Stimulated activated CD4-positive, alpha-beta T cell treated with anti-CD3 and anti-CD28 coated beads, Interleukin-15, amount 100 ng/mL, for 1 hour (primary cell): Measurements from ENCODE around the gene MINK1.

ENCODE experiments used
- DNase-seq, 2 donors: peaks; one replicate each; pipeline ENCODE4 v3.0.0-alpha.2; 2020; ENCODE audit warnings: low read depth in 1 of 2, low spot score in 1 of 2

Gene MINK1

GRCh38 chr17:4833178-4833940 is at the start of gene MINK1:
TSS of gene MINK1 (plus strand) at chr17:4833340. CDS start at chr17:4833584, 244 bp downstream.
- peak; percentile 80 to 84 for DNase-seq

- DNase-seq, result no peak
Measured at GRCh38 chr17:4785311-4786105, 47.6 kb upstream of the MINK1 start.

DNA sequence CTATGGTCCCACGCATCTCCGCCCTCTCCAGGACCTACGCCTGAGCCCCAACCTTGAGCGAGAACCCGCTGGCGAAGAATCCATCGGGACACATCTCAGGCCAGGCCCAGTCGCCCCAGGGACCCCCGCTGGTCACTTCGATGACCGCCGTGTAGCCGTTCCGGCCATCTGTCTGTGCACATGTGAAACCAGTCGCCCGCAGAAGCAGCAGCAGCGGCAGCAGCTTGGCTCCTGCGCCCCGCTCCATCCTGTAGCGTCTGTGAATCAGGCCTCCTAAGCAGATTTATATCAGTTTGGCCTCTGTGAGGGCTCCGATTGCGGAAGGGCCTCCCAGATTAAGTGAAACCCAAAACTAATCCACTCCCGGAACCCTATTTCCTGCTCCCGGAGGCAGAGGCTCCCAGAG is 47.0 kb upstream of the MINK1 start, which contains the start of gene VMO1:
VMO1 (minus strand) TSS at position 259 of the 406 bp plus-strand sequence; CDS start at position 247, 12 bp downstream.
- no peak for DNase-seq

DNA sequence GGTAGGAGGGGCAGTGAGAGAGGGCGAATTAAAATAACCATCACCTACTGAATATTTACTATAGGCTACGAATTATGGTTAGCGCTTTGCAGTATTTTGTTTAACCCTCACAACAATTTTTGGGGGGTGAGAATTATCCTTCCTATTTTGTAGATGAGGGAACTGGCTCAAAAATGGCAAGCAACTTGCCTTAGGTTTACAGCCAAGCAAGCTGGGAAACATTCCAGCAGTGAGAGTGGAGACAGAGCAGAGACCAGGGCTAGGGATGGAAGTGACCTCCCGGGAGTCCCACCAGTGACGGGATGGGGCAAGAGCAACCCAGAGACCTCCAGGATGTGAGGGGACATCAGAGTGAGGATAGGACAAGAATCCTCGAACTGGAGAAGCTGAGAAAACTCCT is 46.6 kb upstream of the MINK1 start:
- DNase-seq, result no peak

- no peak for DNase-seq
Measured at GRCh38 chr17:4788159-4788806, 44.9 kb upstream of the MINK1 start.

- DNase-seq, result no peak
Measured at GRCh38 chr17:4788807-4789700, 44.1 kb upstream of the MINK1 start, which contains the start of gene GLTPD2. TSS of gene GLTPD2 (plus strand) at chr17:4788964. CDS start at chr17:4789012, 48 bp downstream.

GRCh38 chr17:4789701-4789950 is 43.5 kb upstream of the MINK1 start:
- no peak for DNase-seq

DNA sequence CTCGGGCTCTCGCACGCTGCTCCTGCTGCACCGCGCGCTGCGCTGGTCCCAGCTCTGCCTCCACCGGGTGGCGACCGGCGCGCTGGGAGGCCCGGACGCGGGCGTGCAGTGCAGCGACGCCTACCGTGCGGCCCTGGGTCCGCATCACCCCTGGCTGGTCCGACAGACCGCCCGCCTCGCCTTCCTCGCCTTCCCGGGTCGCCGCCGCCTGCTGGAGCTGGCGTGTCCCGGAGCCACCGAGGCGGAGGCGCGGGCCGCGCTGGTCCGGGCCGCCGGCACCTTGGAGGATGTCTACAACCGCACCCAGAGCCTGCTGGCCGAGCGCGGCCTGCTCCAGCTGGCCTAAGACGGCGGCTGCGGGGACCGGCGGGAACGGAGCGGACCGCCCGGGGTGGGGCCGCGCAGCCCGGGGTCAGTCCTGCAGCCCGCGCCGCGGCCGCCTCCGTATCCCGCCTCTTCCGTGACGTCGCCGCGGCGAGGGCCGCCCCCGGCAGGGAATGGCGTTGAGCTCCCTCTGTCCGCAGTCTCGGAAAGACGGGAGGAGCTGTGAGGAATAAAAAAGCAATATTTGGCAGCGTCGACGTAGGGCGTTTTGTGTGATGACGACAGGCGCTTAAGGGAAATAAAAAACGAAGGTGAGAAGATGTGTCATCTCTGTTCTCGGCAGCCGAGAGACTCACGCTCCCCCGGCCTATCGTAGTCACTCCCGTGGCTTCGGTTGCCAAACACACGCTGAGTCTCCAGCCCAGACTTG is 43.0 kb upstream of the MINK1 start:
- peak; percentile 61 to 67 for DNase-seq

DNA sequence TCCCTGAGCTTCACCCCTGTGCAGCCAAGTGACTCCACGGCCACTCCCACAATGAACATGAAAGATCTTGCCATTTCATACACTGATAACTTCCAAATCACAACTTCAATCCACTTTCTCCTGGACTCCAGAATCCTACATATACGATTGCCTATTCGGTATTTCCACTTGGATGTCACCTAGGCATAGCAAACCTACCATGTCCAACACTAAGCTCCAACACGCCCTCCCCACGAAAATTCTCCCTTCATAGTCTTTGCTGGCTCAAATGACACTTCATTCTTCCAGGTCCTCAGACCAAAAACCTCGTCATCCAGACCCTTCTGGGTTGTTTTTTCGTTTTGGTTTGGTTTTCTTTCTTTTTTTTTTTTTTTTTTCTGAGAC is 42.4 kb upstream of the MINK1 start:
- DNase-seq, result no peak

DNA sequence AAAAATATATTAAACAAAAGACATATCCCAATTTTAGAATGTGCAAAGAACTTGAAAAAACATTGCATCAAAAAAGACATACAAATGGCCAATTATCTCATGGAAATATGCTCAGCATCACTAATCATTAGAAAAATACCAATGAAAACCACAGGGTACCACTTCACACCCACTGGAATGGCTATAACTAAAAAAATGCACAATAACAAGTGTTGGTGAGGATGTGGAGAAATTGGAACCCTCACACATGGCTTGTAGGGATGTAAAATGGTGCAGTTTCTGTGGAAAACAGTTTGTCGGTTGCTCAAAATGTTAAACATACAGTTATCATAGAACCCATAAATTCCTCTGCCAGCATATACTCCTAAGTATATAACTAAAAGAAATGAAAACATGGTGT is 38.0 kb upstream of the MINK1 start:
- DNase-seq, result no peak

DNA sequence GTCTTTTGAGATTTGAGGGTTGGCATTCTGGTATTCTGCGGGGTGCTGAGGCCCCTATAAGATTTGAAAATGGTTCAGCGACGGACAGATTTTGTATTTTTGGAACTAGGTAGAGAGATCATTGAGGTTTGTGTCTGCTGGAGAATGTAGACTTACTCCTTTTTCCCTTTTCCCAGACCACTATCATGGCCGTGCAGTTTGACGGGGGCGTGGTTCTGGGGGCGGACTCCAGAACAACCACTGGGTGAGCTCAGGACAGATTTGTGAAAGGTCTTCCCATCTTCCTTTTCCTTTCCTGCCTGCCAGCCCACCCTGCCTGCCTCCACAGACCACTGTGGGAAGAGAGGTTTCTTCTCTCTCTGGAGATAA is 36.6 kb upstream of the MINK1 start:
- DNase-seq, result peak in 1 of 2 donors; percentile 16

DNA sequence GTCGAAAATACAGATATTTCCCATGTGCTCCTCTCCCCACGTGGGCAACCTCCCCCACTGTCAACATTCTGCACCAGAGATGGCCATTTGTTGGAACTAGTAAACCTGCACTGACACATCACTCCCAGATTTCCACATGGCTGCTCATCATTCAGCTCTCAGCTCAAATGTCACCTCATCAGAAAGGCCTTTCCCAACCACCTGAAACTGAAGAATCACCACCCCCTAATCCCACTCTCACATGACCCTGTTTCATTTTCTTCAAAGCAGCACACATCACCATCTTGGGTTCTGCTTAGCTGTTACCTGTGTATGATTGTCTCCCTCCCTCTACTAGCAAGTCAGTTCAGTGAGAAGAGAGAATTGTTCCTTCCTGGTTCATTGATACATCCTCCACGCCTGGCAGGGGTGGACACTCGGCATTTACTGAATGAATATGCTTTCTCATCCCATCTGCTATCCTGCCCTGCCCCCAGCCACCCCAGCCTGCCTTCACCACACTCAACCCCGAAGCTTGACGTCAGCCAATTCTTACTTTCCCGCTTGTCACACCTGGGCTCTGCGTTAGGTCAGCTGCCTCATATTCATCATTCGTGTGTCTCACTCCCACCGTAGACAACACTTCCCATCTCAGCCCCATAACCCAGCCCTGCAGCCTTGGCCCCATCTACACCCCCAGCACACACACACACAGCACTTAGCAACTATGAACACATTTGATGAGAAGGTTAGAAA is 32.5 kb upstream of the MINK1 start:
- DNase-seq, result no peak

- no peak for DNase-seq
Measured at GRCh38 chr17:4802228-4802627, 30.9 kb upstream of the MINK1 start, which contains the start of gene C17orf114. TSS of gene C17orf114 (minus strand) at chr17:4802328.

- DNase-seq, result no peak
Measured at GRCh38 chr17:4806456-4806776, 26.7 kb upstream of the MINK1 start.

- DNase-seq, result peak; percentile 74 to 80
Measured at GRCh38 chr17:4806777-4807604, 26.1 kb upstream of the MINK1 start, which contains the start of gene PLD2. TSS of gene PLD2 (plus strand) at chr17:4807152. CDS start at chr17:4807773, 621 bp downstream.

DNA sequence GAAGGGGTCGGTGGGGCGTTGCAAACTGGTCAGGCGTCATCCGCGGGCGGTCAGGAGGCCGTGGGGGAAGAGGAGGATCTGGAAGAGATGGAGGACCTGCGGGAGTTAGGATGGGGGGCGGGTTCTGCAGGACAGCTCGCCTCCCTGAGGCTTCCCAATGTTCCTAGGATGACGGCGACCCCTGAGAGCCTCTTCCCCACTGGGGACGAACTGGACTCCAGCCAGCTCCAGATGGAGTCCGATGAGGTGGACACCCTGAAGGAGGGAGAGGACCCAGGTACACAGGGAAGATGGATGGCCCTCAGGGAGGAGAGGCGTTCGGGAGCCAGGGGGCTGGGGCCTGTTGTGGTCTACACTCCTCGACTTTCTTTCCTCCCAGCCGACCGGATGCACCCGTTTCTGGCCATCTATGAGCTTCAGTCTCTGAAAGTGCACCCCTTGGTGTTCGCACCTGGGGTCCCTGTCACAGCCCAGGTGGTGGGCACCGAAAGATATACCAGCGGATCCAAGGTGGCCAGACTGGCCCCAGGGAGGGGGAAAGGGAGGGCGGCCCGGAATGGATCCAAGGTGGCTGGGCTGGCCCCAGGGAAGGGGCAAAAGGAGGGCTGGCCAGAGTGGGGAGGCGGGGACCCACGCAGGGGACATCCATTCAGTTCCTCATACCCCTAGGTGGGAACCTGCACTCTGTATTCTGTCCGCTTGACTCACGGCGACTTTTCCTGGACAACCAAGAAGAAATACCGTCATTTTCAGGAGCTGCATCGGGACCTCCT is 25.3 kb upstream of the MINK1 start:
- no peak for DNase-seq

DNA sequence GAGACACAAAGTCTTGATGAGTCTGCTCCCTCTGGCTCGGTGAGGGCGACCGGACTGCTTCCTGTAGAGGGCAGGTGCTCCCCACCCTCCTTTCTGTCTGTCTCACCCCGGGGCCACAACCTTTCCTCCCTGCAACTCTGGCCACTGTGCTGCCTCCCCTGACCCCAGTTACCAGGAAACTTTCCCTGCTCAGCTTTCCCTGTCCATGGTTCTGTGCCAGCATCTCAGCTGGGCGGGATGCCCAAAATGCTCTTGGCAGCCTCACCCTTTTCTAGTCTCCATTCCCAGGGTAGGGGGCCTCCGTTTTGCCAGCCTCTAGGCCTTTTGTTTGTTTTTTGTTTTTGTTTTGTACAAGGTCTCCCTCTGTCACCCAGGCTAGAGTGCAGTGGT is 24.8 kb upstream of the MINK1 start:
- DNase-seq, result no peak

DNA sequence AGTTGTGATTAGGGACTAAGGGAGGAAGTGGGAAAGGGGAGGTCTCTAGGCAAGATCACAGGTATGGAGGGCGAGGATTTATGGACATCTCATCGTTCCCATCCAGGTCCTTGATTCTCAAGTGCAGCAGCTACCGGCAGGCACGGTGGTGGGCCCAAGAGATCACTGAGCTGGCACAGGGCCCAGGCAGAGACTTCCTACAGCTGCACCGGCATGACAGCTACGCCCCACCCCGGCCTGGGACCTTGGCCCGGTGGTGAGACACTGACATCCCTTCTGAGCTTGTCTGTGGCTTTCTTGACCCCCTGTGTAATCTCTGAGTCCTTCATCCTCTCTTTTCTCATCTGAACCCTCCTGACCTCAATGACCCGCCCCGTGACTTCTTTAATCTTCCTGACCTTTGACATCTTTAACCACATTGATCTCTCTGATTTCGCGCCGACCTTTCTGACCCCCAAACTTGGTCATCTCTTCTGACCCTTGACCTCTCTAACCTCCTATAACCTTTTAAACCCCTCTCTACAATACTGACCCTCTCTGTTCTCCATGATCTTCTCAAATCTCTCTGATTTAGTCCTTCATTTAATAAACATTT is 22.3 kb upstream of the MINK1 start:
- DNase-seq, result no peak
